HepG2 (cell line): ENCODE results near the gene TGM1. TPM values are rescaled to one million over a fixed set of nuclear protein-coding genes. Genes with fewer than 3 reads are reported as not detected.

Source experiments
- FOXA1 ChIP-seq, 2 experiments: fragments of 450-650 bp in 1 of 2; sonication (generic) in 1 of 2; formaldehyde crosslinking in 1 of 2; IDR thresholded peaks; 2 replicates each; pipeline versions ENCODE4 v1.4.0 to v1.6.1; 2016 to 2020; ENCODE audit warnings: missing genetic modification reagents in 1 of 2
- GABPB1 ChIP-seq: IDR thresholded peaks from 2 replicates; pipeline ENCODE4 v1.6.1; 2016; ENCODE audit warnings: mild to moderate bottlenecking, missing genetic modification reagents, moderate library complexity, missing compliant biosample characterization
- GTF2F1 ChIP-seq: fragments of 150-350 bp; IDR thresholded peaks from 2 replicates; pipeline ENCODE4 v1.6.1; 2014; ENCODE audit warnings: low read length
- HNRNPH1 ChIP-seq: fragments of 200-400 bp; formaldehyde crosslinking; optimal IDR thresholded peaks from 2 replicates; pipeline ENCODE3; 2017; ENCODE audit warnings: mild to moderate bottlenecking, low read depth, low read length
- JUND ChIP-seq: sonication (generic); formaldehyde crosslinking; IDR thresholded peaks from 2 replicates; pipeline ENCODE4 v1.8.0; 2022; ENCODE audit warnings: mild to moderate bottlenecking, missing genetic modification reagents
- KAT2B ChIP-seq: fragments of 150-350 bp; IDR thresholded peaks from 2 replicates; pipeline ENCODE4 v1.6.1; 2014; ENCODE audit warnings: low read depth, low read length, borderline replicate concordance
- PAWR ChIP-seq: sonication (generic); formaldehyde crosslinking; IDR thresholded peaks from 2 replicates; pipeline ENCODE4 v1.4.0; 2020; ENCODE audit warnings: missing genetic modification reagents, mild to moderate bottlenecking, borderline replicate concordance
- PCBP2 ChIP-seq: fragments of 200-400 bp; formaldehyde crosslinking; optimal IDR thresholded peaks from 2 replicates; pipeline ENCODE3; 2018; ENCODE audit warnings: low read length, low read depth; ENCODE audit not compliant: poor library complexity, severe bottlenecking
- SMAD3 ChIP-seq: sonication (generic); formaldehyde crosslinking; IDR thresholded peaks from 2 replicates; pipeline ENCODE4 v1.4.0; 2020; ENCODE audit warnings: missing genetic modification reagents
- TEAD2 ChIP-seq: sonication (generic); formaldehyde crosslinking; IDR thresholded peaks from 2 replicates; pipeline ENCODE4 v1.9.0; 2021; ENCODE audit warnings: missing genetic modification reagents
- ZNF33A ChIP-seq: sonication (generic); formaldehyde crosslinking; IDR thresholded peaks from 2 replicates; pipeline ENCODE4 v1.5.1; 2020; ENCODE audit warnings: missing genetic modification reagents, mild to moderate bottlenecking, moderate library complexity, borderline replicate concordance
- ZNF552 ChIP-seq: sonication (generic); formaldehyde crosslinking; IDR thresholded peaks from 2 replicates; pipeline ENCODE4 v1.9.0; 2022; ENCODE audit warnings: missing genetic modification reagents, mild to moderate bottlenecking, borderline replicate concordance
- polyA plus RNA-seq, 8 experiments: library from polyadenylated mRNA; depleted of rRNA in 3 of 8; stranded (reverse) in 7 of 8; unstranded in 1 of 8; fragments of >200 nt; fragmentation: Illumina TruSeq in 4 of 8; extraction: Trizol in 4 of 8; gene quantifications; 2 replicates each; pipeline versions ENCODE4 v1.2.1 to v1.2.3, GENCODE V29; 2011 to 2016; ENCODE audit warnings: low read depth in 4 of 8, missing spikeins in 1 of 8, mixed read lengths in 1 of 8; ENCODE audit not compliant: insufficient read depth in 1 of 8
- total RNA-seq, 5 experiments: library from RNA; depleted of rRNA; stranded (reverse); fragments of >200 nt; fragmentation: Illumina TruSeq; extraction: Trizol; gene quantifications; 2 replicates each; pipeline ENCODE4 v1.2.3, GENCODE V29; 2016; ENCODE audit warnings: low read depth in 1 of 5
- TF ChIP-seq, protein P1 (sequence below), 2 experiments: sonication (generic) in 1 of 2; formaldehyde crosslinking in 1 of 2; IDR thresholded peaks; 2 replicates each; pipeline versions ENCODE4 v1.5.1 to v1.6.1; 2011 to 2020; ENCODE audit warnings: borderline replicate concordance in 1 of 2, low read depth in 1 of 2, low read length in 1 of 2, mild to moderate bottlenecking in 1 of 2, missing genetic modification reagents in 1 of 2, moderate library complexity in 1 of 2
- TF ChIP-seq, protein P2 (sequence below): sonication (generic); formaldehyde crosslinking; IDR thresholded peaks from 2 replicates; pipeline ENCODE4 v1.4.0; 2020; ENCODE audit warnings: missing genetic modification reagents
- TF ChIP-seq, protein P3 (sequence below): sonication (generic); formaldehyde crosslinking; IDR thresholded peaks from 2 replicates; pipeline ENCODE4 v1.5.1; 2020; ENCODE audit warnings: mild to moderate bottlenecking, missing genetic modification reagents, moderate library complexity
- TF ChIP-seq, protein P4 (sequence below): sonication (generic); IDR thresholded peaks from 2 replicates; pipeline ENCODE4 v1.6.1; 2016; ENCODE audit warnings: low read depth, borderline replicate concordance
- TF ChIP-seq, protein P5 (sequence below): sonication (generic); formaldehyde crosslinking; IDR thresholded peaks from 2 replicates; pipeline ENCODE4 v1.4.0; 2020; ENCODE audit warnings: mild to moderate bottlenecking, missing genetic modification reagents, borderline replicate concordance
- TF ChIP-seq, protein P6 (sequence below): sonication (generic); formaldehyde crosslinking; conservative IDR thresholded peaks from 2 replicates; pipeline ENCODE4 v1.5.0; 2020; ENCODE audit warnings: missing genetic modification reagents

The TGM1 gene
- total and polyA plus RNA-seq, 2 of the 13 experiments (the other 11 are each of a cell fraction or from before 2014, with no cell fraction given), result 3.2 to 10.6 TPM

DNA sequence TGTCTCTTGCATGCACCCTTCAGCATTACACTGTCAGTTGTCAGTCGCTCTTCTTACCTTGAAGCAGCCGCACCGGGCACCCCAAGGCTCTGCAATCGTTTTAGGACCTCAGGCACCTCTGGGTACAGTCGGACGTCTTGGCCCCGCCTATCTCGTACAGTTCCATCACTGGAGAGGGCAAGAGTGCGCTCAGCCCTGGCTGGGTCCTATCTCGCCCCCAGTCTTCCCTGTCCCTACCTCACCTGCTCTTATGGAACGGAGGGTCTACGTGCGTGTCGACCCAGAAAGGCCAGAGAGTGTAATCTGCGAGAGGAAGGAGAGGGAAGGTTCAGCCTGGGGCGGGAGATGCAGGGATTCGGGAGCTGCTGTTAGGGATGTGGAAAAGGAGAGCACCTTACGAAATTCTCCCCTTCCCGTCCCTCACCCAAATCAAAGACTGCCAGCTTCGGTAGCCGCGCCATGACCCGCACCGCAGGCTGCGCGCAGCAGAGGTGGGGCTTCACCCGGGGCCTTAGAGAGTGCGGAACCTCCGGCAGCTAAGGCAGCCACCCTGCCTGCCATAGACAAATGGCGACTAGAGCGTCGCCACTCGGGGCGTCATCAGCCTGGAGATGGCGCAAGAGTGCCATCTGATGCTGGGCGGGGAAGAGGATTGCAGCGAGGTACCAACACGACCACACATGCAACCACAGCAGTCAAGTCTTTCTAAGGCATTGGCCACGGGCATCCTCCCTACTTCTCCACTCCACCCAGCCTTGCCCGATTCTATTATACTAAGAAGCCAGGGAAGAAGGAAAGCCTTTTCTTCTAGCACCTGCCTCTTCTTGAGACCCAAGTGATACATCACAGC, 47.3 kb downstream of the TGM1 start, which contains the start of gene MDP1 (continued):
- TF ChIP-seq, protein P1, sequence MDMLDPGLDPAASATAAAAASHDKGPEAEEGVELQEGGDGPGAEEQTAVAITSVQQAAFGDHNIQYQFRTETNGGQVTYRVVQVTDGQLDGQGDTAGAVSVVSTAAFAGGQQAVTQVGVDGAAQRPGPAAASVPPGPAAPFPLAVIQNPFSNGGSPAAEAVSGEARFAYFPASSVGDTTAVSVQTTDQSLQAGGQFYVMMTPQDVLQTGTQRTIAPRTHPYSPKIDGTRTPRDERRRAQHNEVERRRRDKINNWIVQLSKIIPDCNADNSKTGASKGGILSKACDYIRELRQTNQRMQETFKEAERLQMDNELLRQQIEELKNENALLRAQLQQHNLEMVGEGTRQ (IDR thresholded peaks at IDR 0.05; ENCODE audit: low read depth, low read length), result peak; percentile 33
- TF ChIP-seq, protein P1 (CRISPR knock-in tag; IDR thresholded peaks at IDR 0.05; ENCODE audit: borderline replicate concordance), result no peak; the same call in 1 of the 2 replicates
- no peak for TF ChIP-seq KAT2B
- 0 out of 2 replicates have a peak, but pooled peaks have one; percentile 49 for TF ChIP-seq PAWR (CRISPR knock-in tag)
- no peak for TF ChIP-seq ZNF33A
- TF ChIP-seq, protein P2, sequence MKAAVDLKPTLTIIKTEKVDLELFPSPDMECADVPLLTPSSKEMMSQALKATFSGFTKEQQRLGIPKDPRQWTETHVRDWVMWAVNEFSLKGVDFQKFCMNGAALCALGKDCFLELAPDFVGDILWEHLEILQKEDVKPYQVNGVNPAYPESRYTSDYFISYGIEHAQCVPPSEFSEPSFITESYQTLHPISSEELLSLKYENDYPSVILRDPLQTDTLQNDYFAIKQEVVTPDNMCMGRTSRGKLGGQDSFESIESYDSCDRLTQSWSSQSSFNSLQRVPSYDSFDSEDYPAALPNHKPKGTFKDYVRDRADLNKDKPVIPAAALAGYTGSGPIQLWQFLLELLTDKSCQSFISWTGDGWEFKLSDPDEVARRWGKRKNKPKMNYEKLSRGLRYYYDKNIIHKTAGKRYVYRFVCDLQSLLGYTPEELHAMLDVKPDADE (CRISPR knock-in tag), result 0 out of 2 replicates have a peak, but pooled peaks have one; percentile 53
- TF ChIP-seq HNRNPH1, result peak; percentile 72
- TF ChIP-seq, protein P3, sequence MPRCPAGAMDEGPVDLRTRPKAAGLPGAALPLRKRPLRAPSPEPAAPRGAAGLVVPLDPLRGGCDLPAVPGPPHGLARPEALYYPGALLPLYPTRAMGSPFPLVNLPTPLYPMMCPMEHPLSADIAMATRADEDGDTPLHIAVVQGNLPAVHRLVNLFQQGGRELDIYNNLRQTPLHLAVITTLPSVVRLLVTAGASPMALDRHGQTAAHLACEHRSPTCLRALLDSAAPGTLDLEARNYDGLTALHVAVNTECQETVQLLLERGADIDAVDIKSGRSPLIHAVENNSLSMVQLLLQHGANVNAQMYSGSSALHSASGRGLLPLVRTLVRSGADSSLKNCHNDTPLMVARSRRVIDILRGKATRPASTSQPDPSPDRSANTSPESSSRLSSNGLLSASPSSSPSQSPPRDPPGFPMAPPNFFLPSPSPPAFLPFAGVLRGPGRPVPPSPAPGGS, result no peak
- peak; percentile 93 for TF ChIP-seq JUND (CRISPR knock-in tag)
- TF ChIP-seq, protein P4, sequence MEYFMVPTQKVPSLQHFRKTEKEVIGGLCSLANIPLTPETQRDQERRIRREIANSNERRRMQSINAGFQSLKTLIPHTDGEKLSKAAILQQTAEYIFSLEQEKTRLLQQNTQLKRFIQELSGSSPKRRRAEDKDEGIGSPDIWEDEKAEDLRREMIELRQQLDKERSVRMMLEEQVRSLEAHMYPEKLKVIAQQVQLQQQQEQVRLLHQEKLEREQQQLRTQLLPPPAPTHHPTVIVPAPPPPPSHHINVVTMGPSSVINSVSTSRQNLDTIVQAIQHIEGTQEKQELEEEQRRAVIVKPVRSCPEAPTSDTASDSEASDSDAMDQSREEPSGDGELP, result peak; percentile 93
- TF ChIP-seq GABPB1 (CRISPR knock-in tag), result peak; percentile 95
- TF ChIP-seq SMAD3 (CRISPR knock-in tag), result peak; percentile 100
- TF ChIP-seq, protein P5, sequence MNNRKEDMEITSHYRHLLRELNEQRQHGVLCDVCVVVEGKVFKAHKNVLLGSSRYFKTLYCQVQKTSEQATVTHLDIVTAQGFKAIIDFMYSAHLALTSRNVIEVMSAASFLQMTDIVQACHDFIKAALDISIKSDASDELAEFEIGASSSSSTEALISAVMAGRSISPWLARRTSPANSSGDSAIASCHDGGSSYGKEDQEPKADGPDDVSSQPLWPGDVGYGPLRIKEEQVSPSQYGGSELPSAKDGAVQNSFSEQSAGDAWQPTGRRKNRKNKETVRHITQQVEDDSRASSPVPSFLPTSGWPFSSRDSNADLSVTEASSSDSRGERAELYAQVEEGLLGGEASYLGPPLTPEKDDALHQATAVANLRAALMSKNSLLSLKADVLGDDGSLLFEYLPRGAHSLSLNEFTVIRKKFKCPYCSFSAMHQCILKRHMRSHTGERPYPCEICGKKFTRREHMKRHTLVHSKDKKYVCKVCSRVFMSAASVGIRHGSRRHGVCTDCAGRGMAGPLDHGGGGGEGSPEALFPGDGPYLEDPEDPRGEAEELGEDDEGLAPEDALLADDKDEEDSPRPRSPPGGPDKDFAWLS, result peak; percentile 94
- TF ChIP-seq GTF2F1, result peak; percentile 78; the same call in 1 of the 2 replicates
- peak; percentile 88; the same call in 1 of the 2 replicates for TF ChIP-seq ZNF552 (CRISPR knock-in tag)
- TF ChIP-seq, protein P6, sequence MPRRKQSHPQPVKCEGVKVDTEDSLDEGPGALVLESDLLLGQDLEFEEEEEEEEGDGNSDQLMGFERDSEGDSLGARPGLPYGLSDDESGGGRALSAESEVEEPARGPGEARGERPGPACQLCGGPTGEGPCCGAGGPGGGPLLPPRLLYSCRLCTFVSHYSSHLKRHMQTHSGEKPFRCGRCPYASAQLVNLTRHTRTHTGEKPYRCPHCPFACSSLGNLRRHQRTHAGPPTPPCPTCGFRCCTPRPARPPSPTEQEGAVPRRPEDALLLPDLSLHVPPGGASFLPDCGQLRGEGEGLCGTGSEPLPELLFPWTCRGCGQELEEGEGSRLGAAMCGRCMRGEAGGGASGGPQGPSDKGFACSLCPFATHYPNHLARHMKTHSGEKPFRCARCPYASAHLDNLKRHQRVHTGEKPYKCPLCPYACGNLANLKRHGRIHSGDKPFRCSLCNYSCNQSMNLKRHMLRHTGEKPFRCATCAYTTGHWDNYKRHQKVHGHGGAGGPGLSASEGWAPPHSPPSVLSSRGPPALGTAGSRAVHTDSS (CRISPR knock-in tag), result peak; percentile 99
- no peak for TF ChIP-seq FOXA1 (IDR thresholded peaks at IDR 0.05)
- peak; percentile 78 for TF ChIP-seq FOXA1 (CRISPR knock-in tag; IDR thresholded peaks at IDR 0.05)
- no peak for TF ChIP-seq PCBP2
- TF ChIP-seq TEAD2 (CRISPR knock-in tag), result no peak
